ENCODE data around the gene MDN1. TPM values are rescaled to one million over a fixed set of nuclear protein-coding genes. Genes with fewer than 3 reads are reported as not detected.

MDN1 gene
- total and polyA plus RNA-seq, 2 of the 13 experiments (the other 11 are each of a cell fraction or from before 2014, with no cell fraction given) = 18.8 to 52.9 TPM

GRCh38 chr6:89781070-89782034 lies 38.2 kb downstream of the MDN1 start:
- TF ChIP-seq HNF4A (CRISPR knock-in tag; IDR thresholded peaks at IDR 0.05) = peak; percentile 59
- TF ChIP-seq ZNF362 (CRISPR knock-in tag; IDR thresholded peaks at IDR 0.05; ENCODE audit: borderline replicate concordance) = 0 out of 2 replicates have a peak, but pooled peaks have one; percentile 26
- no peak for TF ChIP-seq ZNF232 (CRISPR knock-in tag; IDR thresholded peaks at IDR 0.05; ENCODE audit: borderline replicate concordance)
- TF ChIP-seq HNF4G (IDR thresholded peaks at IDR 0.05; ENCODE audit: borderline replicate concordance, low read depth, low read length) = 0 out of 2 replicates have a peak, but pooled peaks have one; percentile 20
- TF ChIP-seq HNF4G (CRISPR knock-in tag; IDR thresholded peaks at IDR 0.05; ENCODE audit: borderline replicate concordance, low read depth) = no peak
- TF ChIP-seq PAXIP1 (CRISPR knock-in tag; conservative IDR thresholded peaks at IDR 0.05) = 0 out of 2 replicates have a peak, but pooled peaks have one; percentile 42
- no peak for TF ChIP-seq SNRNP70 (IDR thresholded peaks at IDR 0.05; ENCODE audit: low read depth, low read length)
- ChIA-PET POLR2A (no interaction called here), CTCF (ENCODE audit: low intra/inter-chr PET ratio, low total read pairs) (no interaction called here)
- no peak overlapping the region for H2AFZ ChIP-seq (ENCODE audit: low read length)
- peaks cover 22% of the 10 kb centered on the region for H3K4me1 ChIP-seq (ENCODE audit: insufficient read depth, low read length)
- FAIRE-seq = peak; percentile 63
- H3K79me2 ChIP-seq (ENCODE audit: insufficient read depth, low read length) = no peaks in the 10 kb centered on the region
- no peak overlapping the region for H3K9ac ChIP-seq (ENCODE audit: insufficient read depth, low read depth, low read length)
- WGBS (ENCODE audit: low lambda C conversion rate) = 85% methylated on average over 6 of the region's 6 CpGs
- H3K27me3 ChIP-seq (ENCODE audit: control insufficient read depth in 1 of 2, insufficient read depth in 2 of 2, low read length in 2 of 2) = no peaks in the 10 kb centered on the region
- no peak overlapping the region for H3K4me3 ChIP-seq (replicated peaks in 1 of 3; ENCODE audit: insufficient read depth in 1 of 3, low read depth in 2 of 3, low read length in 3 of 3)
- H3K4me2 ChIP-seq (ENCODE audit: low read depth, low read length) = 0 out of 2 replicates have a peak overlapping the region, but pooled peaks have one; percentile 8
- no TSS peak for BruUV-seq (replicated peaks)
- ATAC-seq = peak; percentile 83
- in situ Hi-C loops (cut with HindIII; ENCODE audit: extremely low pct_ligation_motif_present, low pct_unique_long_range_greater_than_20kb) = no loop called here
- H3K9me3 ChIP-seq (ENCODE audit: low read length) = peaks cover 5% of the 10 kb centered on the region; the same call in 1 of the 2 replicates
- H3K27ac ChIP-seq (ENCODE audit: extremely low read length, insufficient read depth, low read length) = peak overlapping the region; percentile 43
- intact Hi-C loops (cut with micrococcal nuclease; ENCODE audit: unreplicated experiment) = no loop called here
- DNase-seq (ENCODE audit: low spot score) = peak; percentile 34
- no peaks in the 10 kb centered on the region for H4K20me1 ChIP-seq (ENCODE audit: insufficient read depth, low read length)
- H3K36me3 ChIP-seq (replicated peaks in 1 of 2; ENCODE audit: control insufficient read depth in 1 of 2, insufficient read depth in 2 of 2, low read length in 2 of 2) = peaks cover 10 to 51% of the 10 kb centered on the region in 2 experiments

Measured in HepG2 (cell line).